GM18868 (cell line): ENCODE measurements around the gene ORC3.

Experiments
- ATAC-seq: cut with Tn5 transposase; IDR thresholded peaks from one replicate; pipeline ENCODE4 v1.9.1; 2021; ENCODE audit warnings: mild to moderate bottlenecking, moderate library complexity; ENCODE audit not compliant: unreplicated experiment

Gene ORC3

DNA sequence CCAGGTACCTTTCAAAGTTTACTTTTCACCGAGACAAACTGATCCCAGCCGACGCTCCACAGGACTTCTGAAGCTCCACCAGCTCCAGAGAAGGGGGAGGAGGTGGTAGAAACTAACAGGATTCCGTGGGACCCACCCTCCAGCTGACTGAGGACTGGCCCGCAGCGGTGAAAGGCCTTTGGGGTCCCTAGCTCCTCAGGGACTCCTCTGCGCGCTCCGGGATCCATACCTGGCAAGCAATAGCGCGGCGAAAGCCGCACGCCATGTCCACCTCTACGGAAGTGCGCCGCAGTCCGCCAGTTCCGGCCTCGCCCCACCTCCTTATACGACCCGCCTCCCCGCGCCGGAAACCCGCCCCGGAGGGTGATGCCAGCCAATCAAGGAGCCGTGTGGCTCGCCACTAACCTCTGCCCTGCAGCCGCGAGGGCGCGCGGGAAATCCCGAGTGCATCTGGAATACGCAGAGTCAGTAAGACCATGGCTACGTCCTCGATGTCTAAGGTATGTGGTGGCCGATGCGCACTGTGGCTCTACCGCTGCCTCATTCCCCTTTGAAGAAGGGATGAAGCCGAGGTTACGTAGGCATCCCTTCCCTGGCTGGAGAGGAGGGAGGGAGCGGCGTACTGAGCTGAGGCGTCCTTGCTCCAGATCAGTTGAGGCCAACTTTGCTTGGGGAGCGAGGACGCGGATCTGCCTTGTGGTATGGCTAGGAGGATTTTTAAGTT lies at the start of gene ORC3, which contains the start of gene RARS2:
ORC3 (plus strand) TSS at position 443 of the 724 bp plus-strand sequence; CDS start at position 477, 34 bp downstream.
RARS2 (minus strand) TSS at position 295 of the 724 bp plus-strand sequence; CDS start at position 265, 30 bp downstream.
- peak; percentile 100 for ATAC-seq

DNA sequence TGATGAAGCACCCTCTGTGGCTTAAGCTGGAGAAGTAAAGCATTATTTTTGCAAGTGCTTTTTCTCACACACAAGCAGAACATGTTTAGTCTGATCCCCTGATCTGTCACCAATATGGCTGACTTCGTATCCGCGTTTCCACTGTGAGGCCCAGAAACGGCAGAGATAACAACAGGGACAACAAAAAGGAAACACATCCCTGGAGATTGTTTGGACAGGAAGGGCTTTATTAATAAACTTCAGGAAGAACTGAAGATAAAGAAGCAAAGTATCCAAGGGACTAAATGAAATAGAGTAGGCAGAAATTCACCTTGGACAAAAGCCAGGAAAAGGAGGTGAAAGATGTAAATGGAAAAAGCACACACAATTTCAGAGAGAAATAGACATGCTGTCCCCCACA lies 49.4 kb upstream of the ORC3 start:
- ATAC-seq, result no peak

- ATAC-seq, result no peak
Measured at GRCh38 chr6:87541041-87541440, 48.9 kb upstream of the ORC3 start.

- no peak for ATAC-seq
Measured at GRCh38 chr6:87541744-87542143, 48.2 kb upstream of the ORC3 start.

DNA sequence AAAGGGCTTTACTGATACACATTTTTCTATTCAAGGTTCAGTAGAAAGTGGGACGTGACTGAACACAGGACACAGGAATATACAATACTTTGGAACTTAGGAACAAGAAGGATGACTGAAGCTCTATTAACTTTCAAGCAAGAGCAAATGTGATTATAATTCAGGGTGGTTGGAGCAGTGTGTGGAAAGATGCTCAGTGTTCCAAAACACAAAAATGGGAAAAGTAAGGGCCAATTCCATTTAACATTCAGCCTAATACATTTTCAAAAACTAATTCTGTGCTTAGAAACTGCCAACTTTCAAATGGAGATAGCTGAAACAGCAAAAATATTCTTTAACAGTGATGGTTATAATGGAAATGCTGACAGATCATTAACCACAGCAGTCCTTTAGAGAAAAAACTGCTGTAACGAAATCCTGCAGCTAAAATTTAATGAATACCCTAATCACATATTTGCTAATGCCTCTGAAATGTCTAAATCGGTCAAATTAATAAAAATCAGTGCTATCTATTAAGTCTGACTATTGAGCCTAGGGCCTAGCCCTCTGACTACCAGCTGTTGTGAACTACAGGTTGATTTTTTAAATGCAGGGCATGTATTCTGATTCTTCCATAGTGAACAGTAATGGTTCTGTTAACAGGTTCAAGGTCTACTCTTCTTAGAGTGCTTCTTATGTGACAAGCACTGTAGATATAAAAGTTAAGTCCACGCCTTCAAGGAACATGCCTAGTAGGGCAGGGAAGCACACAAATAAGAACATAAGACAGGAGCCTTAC lies 46.0 kb upstream of the ORC3 start:
- no peak for ATAC-seq

GRCh38 chr6:87544474-87544735 lies 45.5 kb upstream of the ORC3 start:
- no peak for ATAC-seq

DNA sequence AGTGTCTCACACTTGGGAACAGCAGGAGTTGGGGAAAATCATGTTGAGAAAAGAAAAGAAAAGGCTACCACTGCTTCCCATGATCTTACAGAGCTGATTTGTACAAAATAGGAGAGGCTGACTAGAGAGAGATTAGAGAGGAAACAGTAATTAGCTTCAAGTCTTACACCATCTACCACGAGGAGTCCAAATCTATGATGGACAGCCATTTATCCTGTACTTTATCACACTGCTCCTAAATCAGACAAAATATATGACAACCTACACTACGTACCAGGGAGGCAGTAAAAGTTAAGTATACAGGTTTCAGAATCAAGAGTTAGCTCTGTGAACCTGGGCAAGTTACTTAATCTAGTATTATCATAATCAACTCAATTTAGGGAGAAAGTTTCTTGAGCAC lies 38.1 kb upstream of the ORC3 start:
- no peak for ATAC-seq

- no peak for ATAC-seq
Measured at GRCh38 chr6:87553159-87553765, 36.7 kb upstream of the ORC3 start.

DNA sequence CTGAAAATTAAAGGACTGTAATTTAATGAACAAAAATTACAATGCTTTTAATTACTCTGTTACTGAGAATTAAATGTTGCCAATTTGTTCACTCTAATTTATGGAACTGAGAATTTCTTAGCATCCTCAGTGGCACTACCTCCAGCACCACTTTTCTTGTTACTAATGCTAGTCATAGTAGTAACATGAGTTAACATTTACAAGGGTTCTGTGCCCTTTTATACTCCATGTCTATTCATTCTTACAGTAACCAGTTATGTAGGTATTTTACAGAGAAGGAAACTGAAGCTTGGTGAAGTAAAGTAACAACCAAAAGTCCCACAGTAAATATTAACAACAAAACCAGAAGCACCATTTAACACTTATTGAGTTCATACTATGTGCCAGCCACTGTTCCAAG lies 34.4 kb upstream of the ORC3 start:
- no peak for ATAC-seq

- no peak for ATAC-seq
Measured at GRCh38 chr6:87558446-87558845, 31.5 kb upstream of the ORC3 start.

DNA sequence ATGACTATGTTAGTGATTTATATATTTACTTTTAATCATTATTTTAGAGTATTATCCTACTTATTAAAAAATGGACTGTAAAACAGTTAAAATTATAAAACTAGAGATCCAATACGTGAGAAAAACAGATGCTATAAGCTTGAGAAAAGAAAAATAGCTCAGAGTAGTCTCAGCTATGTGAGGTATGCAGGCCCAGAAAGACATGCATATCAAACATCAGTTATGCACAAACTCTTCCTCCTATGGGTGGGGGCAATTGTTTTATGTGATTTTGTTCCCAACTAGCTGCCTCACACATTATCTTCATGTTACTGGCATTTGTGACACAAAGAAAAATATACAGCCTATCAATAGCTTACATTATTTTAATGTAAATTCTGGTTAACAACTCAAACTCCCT lies 28.9 kb upstream of the ORC3 start:
- no peak for ATAC-seq

- ATAC-seq, result no peak
Measured at GRCh38 chr6:87572021-87572420, 17.9 kb upstream of the ORC3 start.

DNA sequence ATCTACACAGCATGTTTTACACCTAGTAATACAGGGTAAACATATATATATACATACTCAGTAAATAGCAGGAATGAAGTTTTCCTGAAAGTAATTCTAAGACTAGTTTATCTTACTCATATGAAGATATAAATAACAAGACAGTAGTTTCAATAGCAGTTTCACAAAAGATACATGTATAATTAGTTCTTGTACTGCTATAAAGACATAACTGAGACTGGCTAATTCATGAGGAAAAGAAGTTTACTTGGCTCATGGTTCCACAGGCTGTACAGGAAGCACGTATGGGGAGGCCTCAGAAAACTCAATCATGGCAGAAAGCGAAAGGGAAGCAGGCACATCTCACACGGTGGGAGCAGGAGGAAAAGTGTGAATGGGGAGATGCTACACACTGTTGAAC lies 17.1 kb upstream of the ORC3 start:
- ATAC-seq, result peak; percentile 65

GRCh38 chr6:87573307-87574024 lies 16.5 kb upstream of the ORC3 start:
- ATAC-seq, result no peak

GRCh38 chr6:87574237-87574804 lies 15.6 kb upstream of the ORC3 start:
- peak; percentile 51 for ATAC-seq

- no peak for ATAC-seq
Measured at GRCh38 chr6:87575423-87575822, 14.5 kb upstream of the ORC3 start.

GRCh38 chr6:87583822-87584221 lies 6.1 kb upstream of the ORC3 start:
- ATAC-seq, result no peak

DNA sequence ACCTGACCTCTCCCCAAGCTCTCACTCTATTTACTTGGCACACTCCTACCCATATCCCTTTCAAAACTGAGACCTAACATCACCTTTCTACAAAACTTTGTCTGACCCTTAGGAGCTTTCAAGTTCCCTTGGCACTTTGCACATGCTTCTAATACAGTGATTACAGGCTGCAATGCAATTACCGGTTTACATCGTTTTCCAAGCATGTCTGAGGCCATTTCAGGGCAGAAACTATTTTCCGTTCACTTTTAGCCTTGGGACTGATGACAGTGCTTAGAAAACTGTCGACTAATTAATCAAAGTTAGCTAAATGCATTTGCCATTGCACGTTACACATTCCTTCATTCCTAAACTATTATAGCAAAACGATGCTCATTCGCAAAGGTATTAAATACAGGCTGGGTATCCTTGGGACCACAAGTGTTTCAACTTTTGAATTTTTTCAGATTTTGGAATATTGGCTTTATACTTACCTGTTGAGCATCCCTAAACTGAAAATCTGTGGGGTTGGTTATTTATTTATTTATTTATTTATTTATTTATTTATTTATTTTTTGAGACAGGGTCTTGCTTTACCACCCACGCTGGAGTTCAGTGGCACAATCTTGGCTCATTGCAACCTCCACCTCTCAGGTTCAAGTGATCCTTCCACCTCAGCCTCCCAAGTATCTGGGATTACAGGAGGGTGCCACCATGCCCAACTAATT lies 3.4 kb upstream of the ORC3 start:
- ATAC-seq, result no peak

DNA sequence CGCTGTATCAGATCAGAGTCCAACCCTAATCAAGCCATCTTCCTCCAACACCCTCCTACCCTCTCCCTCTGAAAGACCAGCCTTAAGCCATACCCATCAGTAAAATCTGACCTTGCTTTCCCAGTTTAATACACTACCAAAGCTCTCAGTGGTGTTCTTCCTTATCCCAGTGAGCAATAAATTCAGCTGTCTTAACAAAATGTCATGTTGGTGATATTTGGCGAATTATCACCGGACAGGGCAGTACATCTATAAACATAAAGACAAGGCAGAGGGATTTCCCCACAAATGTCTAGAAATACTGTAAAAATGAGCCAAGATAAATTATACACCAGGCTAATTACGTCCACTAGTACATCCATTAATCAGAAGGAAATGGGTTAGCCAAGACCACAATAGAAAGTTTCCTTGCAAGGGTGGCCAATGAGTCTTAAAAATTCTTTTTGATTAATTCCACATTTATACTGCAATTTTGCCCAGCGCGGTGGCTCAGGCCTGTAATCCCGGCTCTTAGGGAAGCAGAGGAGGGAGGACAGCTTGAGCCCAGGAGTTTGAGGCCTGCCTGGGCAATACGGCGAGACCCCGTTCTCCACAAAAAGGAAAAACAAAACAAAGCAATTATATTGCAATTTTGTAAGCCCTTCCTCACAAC lies 1.1 kb upstream of the ORC3 start:
- ATAC-seq, result no peak

DNA sequence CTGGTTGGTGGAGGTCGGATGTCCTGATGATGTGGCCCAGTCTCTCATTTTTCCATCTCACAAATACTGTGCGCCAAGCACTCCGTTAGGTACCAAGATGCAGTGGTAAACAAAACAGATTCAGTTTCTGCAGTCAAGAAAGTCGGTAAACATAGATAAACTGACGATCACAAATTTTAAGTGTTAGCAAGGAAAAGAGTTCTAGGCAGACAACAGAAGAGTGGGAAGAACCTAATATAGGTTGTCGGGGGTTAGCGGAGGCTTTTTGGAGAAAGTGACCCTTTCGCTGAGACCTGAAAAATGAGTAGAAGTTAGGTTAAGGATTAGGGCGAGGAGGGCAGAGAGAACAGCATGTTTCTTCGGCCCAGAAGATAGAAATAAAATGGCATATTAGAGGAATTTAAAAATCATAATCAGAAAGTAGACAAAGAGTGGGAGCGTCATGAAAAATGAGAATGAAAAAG lies 514 bp downstream of the ORC3 start:
- no peak for ATAC-seq
